Neural cell (in vitro differentiated cells): ENCODE data around the gene RHOBTB1.

Experiments
- CTCF ChIP-seq: fragments of 450-650 bp; IDR thresholded peaks from 2 replicates; pipeline ENCODE4 v1.5.1; 2014; ENCODE audit warnings: antibody characterized with exemption, mild to moderate bottlenecking, moderate library complexity; ENCODE audit not compliant: poor library complexity, severe bottlenecking
- POLR2AphosphoS5 ChIP-seq: IDR thresholded peaks from 2 replicates; pipeline ENCODE4 v1.6.1; 2012
- RAD21 ChIP-seq: fragments of 450-650 bp; conservative IDR thresholded peaks from 2 replicates; pipeline ENCODE4 v1.6.1; 2014; ENCODE audit warnings: antibody characterized with exemption, mild to moderate bottlenecking, moderate library complexity
- REST ChIP-seq: IDR thresholded peaks from 2 replicates; pipeline ENCODE4 v1.6.1; 2012; ENCODE audit warnings: borderline replicate concordance
- SMC3 ChIP-seq: fragments of 450-650 bp; conservative IDR thresholded peaks from 2 replicates; pipeline ENCODE4 v1.6.1; 2014; ENCODE audit warnings: antibody characterized with exemption, mild to moderate bottlenecking, moderate library complexity; ENCODE audit not compliant: poor library complexity
- TAF1 ChIP-seq: IDR thresholded peaks from 2 replicates; pipeline ENCODE4 v1.6.1; 2012; ENCODE audit warnings: low read depth

GRCh38 chr10:60913071-60913470, 30.9 kb downstream of the RHOBTB1 start:
- TF ChIP-seq TAF1, result no peak
- no peak for TF ChIP-seq SMC3
- no peak for TF ChIP-seq CTCF
- no peak for TF ChIP-seq RAD21
- no peak for TF ChIP-seq POLR2AphosphoS5
- TF ChIP-seq REST, result no peak
